ENCODE measurements around the gene CENPE.

DNA sequence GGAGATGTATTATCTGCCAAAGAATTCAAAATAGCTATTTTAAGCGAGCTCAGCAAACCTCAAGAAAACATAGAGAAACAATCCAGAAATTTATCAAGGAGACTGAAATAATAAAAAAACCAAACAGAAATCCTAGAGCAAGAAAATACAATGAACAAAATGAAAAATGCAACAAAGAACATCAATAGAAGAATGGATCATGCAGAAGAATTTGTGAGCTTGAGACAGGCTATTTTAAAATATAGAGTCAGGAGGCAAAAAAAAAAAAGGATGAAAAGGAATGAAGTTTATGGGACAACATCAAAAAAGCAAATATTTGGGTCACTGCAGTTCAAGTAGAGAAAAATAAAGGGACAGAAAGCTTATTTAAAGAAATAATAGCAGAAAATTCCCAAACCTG, 29.1 kb downstream of the CENPE start:
- no peak for TF ChIP-seq POLR2A (IDR thresholded peaks at IDR 0.05; ENCODE audit: control extremely low read depth in 1 of 2, low read depth in 2 of 2, low read length in 2 of 2)
- TF ChIP-seq SP1 (IDR thresholded peaks at IDR 0.05; ENCODE audit: low read depth, low read length): no peak
- TF ChIP-seq, protein P1, sequence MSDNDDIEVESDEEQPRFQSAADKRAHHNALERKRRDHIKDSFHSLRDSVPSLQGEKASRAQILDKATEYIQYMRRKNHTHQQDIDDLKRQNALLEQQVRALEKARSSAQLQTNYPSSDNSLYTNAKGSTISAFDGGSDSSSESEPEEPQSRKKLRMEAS (IDR thresholded peaks at IDR 0.05): no peak
- TF ChIP-seq RFX5 (IDR thresholded peaks at IDR 0.05; ENCODE audit: borderline replicate concordance, low read depth, low read length): no peak
- TF ChIP-seq BRCA1 (IDR thresholded peaks at IDR 0.05; ENCODE audit: low read depth, low read length): no peak
- no peak for TF ChIP-seq SRF (IDR thresholded peaks at IDR 0.05; ENCODE audit: low read depth, low read length)
- no peak for TF ChIP-seq TEAD4 (IDR thresholded peaks at IDR 0.05; ENCODE audit: low read depth, low read length)
- no peak for TF ChIP-seq RAD21 (IDR thresholded peaks at IDR 0.05 in 1 of 2, conservative IDR thresholded peaks at IDR 0.05 in 1 of 2; ENCODE audit: low read depth in 2 of 2, low read length in 2 of 2)
- TF ChIP-seq, protein P2, sequence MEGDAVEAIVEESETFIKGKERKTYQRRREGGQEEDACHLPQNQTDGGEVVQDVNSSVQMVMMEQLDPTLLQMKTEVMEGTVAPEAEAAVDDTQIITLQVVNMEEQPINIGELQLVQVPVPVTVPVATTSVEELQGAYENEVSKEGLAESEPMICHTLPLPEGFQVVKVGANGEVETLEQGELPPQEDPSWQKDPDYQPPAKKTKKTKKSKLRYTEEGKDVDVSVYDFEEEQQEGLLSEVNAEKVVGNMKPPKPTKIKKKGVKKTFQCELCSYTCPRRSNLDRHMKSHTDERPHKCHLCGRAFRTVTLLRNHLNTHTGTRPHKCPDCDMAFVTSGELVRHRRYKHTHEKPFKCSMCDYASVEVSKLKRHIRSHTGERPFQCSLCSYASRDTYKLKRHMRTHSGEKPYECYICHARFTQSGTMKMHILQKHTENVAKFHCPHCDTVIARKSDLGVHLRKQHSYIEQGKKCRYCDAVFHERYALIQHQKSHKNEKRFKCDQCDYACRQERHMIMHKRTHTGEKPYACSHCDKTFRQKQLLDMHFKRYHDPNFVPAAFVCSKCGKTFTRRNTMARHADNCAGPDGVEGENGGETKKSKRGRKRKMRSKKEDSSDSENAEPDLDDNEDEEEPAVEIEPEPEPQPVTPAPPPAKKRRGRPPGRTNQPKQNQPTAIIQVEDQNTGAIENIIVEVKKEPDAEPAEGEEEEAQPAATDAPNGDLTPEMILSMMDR (IDR thresholded peaks at IDR 0.05; ENCODE audit: control extremely low read depth in 1 of 3, insufficient read depth in 1 of 3, low read depth in 1 of 3, low read length in 3 of 3): no peak
- TF ChIP-seq CBX8 (IDR thresholded peaks at IDR 0.05; ENCODE audit: borderline replicate concordance, low read depth, low read length): no peak
- TF ChIP-seq POLR2AphosphoS5 (IDR thresholded peaks at IDR 0.05; ENCODE audit: low read depth, low read length): no peak
- TF ChIP-seq RXRA (IDR thresholded peaks at IDR 0.05; ENCODE audit: insufficient read depth, low read depth, low read length): no peak

All from H1 (cell line).